Ovary (tissue), 9 donors: ENCODE measurements around the gene CYP2W1. TPM values are rescaled to one million over a fixed set of nuclear protein-coding genes. Genes with fewer than 3 reads are reported as not detected.

Experiments
- DNase-seq, 5 donors: peaks; one replicate each; pipeline ENCODE4 v3.0.0-alpha.2; 2019 to 2020
- H3K27ac ChIP-seq, 2 donors: fragments of 200-600 bp; one replicate each; pipeline versions ENCODE4 v1.5.1 to v1.8.0; 2019 to 2022
- H3K27me3 ChIP-seq: fragments of 200-600 bp; one replicate; pipeline ENCODE4 v1.8.0; 2022
- H3K36me3 ChIP-seq: fragments of 200-600 bp; sonication (generic); one replicate; pipeline ENCODE4 v1.5.1; 2019
- H3K4me1 ChIP-seq: one replicate; pipeline ENCODE4 v1.8.1; 2013; ENCODE audit warnings: mild to moderate bottlenecking, moderate library complexity; ENCODE audit not compliant: insufficient read depth
- H3K4me3 ChIP-seq: fragments of 200-600 bp; sonication (generic); one replicate; pipeline ENCODE4 v1.5.1; 2017
- H3K9me3 ChIP-seq, 2 donors: fragments of 200-600 bp in 1 of 2; sonication (generic) in 1 of 2; one replicate each; pipeline versions ENCODE4 v1.5.1 to v1.8.1; 2013 to 2019; ENCODE audit warnings: mild to moderate bottlenecking in 1 of 2, moderate library complexity in 1 of 2
- EP300 ChIP-seq: sonication (generic); formaldehyde crosslinking; IDR thresholded peaks from one replicate; pipeline ENCODE4 v1.6.1; 2017; ENCODE audit warnings: antibody characterized with exemption
- POLR2A ChIP-seq: fragments of 450-650 bp; IDR thresholded peaks from one replicate; pipeline ENCODE4 v1.6.1; 2017; ENCODE audit warnings: antibody characterized with exemption, mild to moderate bottlenecking, moderate library complexity
- WGBS, 3 donors: extraction: QIAGEN DNeasy Blood & Tissue Kit in 1 of 3; methylation state at CpG; one replicate each; pipeline versions ENCODE4 v1.1.5 to v1.1.7; 2013 to 2017; 5-methylcytosine and 5-hydroxymethylcytosine counted together
- intact Hi-C, 4 donors: fragments of 100-400 bp; cut with DNase I; formaldehyde crosslinking; loops; one replicate each; pipeline versions ENCODE4 v1.11.0 to v1.15.1; 2022 to 2023
- polyA plus RNA-seq, 2 donors: library from polyadenylated mRNA; stranded (reverse); fragments of 200-250 nt in 1 of 2; fragments of 350-450 nt in 1 of 2; fragmentation: Illumina TruSeq in 1 of 2; extraction: RNeasy Lipid Tissue Mini Kit (QIAGEN cat#74804) in 1 of 2; gene quantifications; one replicate each; pipeline ENCODE4 v1.2.3, GENCODE V29; 2013 to 2014
- total RNA-seq, 7 donors: library from RNA; depleted of rRNA in 2 of 7; stranded (reverse); fragments of >200 nt in 2 of 7; fragmentation: NEBNext Ultra II Directional in 3 of 7; extraction: Animal tissue kit (Norgen Biotek cat#: 25700) in 3 of 7; gene quantifications; one replicate each; pipeline versions ENCODE4 v1.1.0 to v1.2.4, GENCODE V29; 2016 to 2023
- TF ChIP-seq, protein P1 (sequence below), 3 donors: fragments of 450-650 bp in 2 of 3; fragments of 200-600 bp in 1 of 3; IDR thresholded peaks; one replicate each; pipeline versions ENCODE4 v1.5.1 to v1.8.0; 2016 to 2022; ENCODE audit warnings: antibody characterized with exemption in 3 of 3, mild to moderate bottlenecking in 1 of 3
- donor health status: DM: no; HTN: no; CAD: no; lungs with moderate emphysema.
- donor health status: DM: no; HTN: no; CAD: no.
- donor health status: Bipolar disorder and iron deficiency.
- donor health status: DM: yes; HTN: yes; CAD: no.
- donor health status: DM: no; HTN: no; CAD: no.
- donor health status: DM: yes; HTN: yes; CAD: no.

Gene CYP2W1
- total and polyA plus RNA-seq, 9 donors, result 0.64 to 5.2 (median 2.7) TPM; not detected in 2

GRCh38 chr7:972676-973309 is 10.2 kb upstream of the CYP2W1 start:
- no peak for DNase-seq
- TF ChIP-seq POLR2A (no peak), EP300 (no peak)
- TF ChIP-seq, protein P1, sequence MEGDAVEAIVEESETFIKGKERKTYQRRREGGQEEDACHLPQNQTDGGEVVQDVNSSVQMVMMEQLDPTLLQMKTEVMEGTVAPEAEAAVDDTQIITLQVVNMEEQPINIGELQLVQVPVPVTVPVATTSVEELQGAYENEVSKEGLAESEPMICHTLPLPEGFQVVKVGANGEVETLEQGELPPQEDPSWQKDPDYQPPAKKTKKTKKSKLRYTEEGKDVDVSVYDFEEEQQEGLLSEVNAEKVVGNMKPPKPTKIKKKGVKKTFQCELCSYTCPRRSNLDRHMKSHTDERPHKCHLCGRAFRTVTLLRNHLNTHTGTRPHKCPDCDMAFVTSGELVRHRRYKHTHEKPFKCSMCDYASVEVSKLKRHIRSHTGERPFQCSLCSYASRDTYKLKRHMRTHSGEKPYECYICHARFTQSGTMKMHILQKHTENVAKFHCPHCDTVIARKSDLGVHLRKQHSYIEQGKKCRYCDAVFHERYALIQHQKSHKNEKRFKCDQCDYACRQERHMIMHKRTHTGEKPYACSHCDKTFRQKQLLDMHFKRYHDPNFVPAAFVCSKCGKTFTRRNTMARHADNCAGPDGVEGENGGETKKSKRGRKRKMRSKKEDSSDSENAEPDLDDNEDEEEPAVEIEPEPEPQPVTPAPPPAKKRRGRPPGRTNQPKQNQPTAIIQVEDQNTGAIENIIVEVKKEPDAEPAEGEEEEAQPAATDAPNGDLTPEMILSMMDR (IDR thresholded peaks at IDR 0.05), result no peak
- no peaks in the 10 kb centered on the region for H3K9me3 ChIP-seq
- no peak overlapping the region for H3K4me3 ChIP-seq
- H3K36me3 ChIP-seq, result no peaks in the 10 kb centered on the region
- H3K27ac ChIP-seq, result no peak overlapping the region
- no peaks in the 10 kb centered on the region for H3K27me3 ChIP-seq
- intact Hi-C loops, result no loop called here
- WGBS, 3 donors, result 50 to 61% (median 52%) methylated on average over 10 of the region's 10 CpGs
- H3K4me1 ChIP-seq, result peaks cover 19% of the 10 kb centered on the region

GRCh38 chr7:973312-973711 is 9.7 kb upstream of the CYP2W1 start:
- 78 to 86% (median 81%) methylated on average over 9 of the region's 9 CpGs for WGBS, 3 donors

DNA sequence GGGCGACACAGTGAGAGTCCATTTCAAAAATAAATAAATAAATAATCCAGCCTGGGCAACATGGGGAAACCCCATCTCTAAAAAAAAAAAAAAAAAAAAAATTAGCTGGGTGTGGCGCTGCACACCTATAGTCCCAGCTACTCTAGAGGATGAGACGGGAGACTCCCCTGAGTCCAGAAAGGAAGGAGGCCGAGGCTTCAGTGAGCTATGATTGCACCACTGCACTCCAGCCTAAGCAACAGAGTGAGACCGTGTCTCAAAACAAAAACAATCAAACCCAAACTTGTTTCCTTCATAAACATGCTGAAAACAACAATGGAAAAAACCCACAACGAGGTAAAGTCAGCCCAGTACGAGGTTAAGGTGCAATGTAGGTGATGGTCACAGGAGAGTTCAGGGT is 8.8 kb upstream of the CYP2W1 start:
- H3K9me3 ChIP-seq, result no peaks in the 10 kb centered on the region
- WGBS, 3 donors, result 29 to 34% (median 31%) methylated on average over 7 of the region's 7 CpGs
- no peak for DNase-seq
- TF ChIP-seq EP300 (no peak), POLR2A (no peak)
- TF ChIP-seq, protein P1 (IDR thresholded peaks at IDR 0.05), result no peak
- peaks cover 19% of the 10 kb centered on the region for H3K4me1 ChIP-seq
- no peaks in the 10 kb centered on the region for H3K36me3 ChIP-seq
- peak overlapping the region; percentile 100 for H3K4me3 ChIP-seq
- H3K27me3 ChIP-seq, result no peaks in the 10 kb centered on the region
- intact Hi-C loops, result no loop called here
- no peak overlapping the region for H3K27ac ChIP-seq

More at GRCh38 chr7:973312-973711, 9.7 kb upstream of the CYP2W1 start:
- DNase-seq, result no peak
- H3K27me3 ChIP-seq, result no peaks in the 10 kb centered on the region
- H3K4me3 ChIP-seq, result no peak overlapping the region
- intact Hi-C loops, result no loop called here
- TF ChIP-seq, protein P1 (IDR thresholded peaks at IDR 0.05), result no peak
- TF ChIP-seq POLR2A (no peak), EP300 (no peak)
- no peak overlapping the region for H3K27ac ChIP-seq
- no peaks in the 10 kb centered on the region for H3K36me3 ChIP-seq
- H3K9me3 ChIP-seq, result no peaks in the 10 kb centered on the region
- H3K4me1 ChIP-seq, result peaks cover 19% of the 10 kb centered on the region

DNA sequence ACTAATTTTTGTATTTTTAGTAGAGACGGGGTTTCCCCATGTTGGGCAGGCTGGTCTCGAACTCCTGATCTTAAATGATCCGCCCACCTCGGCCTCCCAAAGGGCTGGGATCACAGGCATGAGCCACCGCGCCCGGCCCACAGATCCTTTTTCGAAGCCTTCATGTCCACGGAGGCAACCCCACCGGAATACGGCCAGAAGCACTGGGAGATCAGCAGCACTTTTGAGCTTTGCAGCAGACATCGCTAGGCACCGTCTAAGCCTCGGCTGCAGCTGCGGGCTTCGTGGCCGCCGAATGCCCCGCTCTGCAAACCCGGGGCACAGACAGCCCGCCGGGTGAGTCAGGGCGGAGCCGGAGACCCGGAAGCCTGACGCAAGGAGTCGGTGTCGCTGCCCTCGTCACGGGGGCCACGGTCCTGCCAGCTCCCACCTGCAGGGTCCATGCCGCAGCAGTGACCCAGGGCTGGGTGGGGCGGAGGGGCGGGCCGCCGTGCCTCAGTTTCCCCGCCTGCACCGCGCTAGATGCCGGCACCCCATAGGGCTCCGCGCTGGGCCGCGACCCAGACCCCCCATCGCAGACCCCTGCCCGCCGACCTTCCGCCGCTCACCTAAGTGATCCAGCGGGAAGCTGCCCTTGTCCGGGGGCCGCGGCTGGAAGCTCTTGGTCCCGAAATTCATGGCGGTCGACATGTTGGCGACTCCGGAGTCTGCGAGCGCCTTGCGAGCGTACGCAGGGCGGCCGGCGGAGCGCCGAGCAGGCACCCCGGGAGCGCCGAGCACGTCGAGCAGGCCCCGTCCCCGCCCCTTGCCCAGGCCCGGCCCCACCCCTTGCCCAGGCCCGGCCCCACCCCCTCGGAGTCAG is 7.9 kb upstream of the CYP2W1 start, which contains the start of gene COX19:
TSS of gene COX19 (minus strand) at position 730 of the 862 bp plus-strand sequence. CDS start at position 690, 40 bp downstream.
- H3K4me1 ChIP-seq, result peaks cover 19% of the 10 kb centered on the region
- peak within 1 kb of the TSS; percentile 100 for H3K4me3 ChIP-seq
- WGBS, 3 donors, result 0% methylated on average over 60 to 78 of the region's 78 CpGs
- TF ChIP-seq, protein P1 (IDR thresholded peaks at IDR 0.05), result no peak
- TF ChIP-seq POLR2A (peak; percentile 61), EP300 (no peak)
- no peaks in the 10 kb centered on the region for H3K36me3 ChIP-seq
- H3K9me3 ChIP-seq, result no peaks in the 10 kb centered on the region
- H3K27ac ChIP-seq, result peak within 1 kb of the TSS; percentile 23 to 88
- H3K27me3 ChIP-seq, result no peaks in the 10 kb centered on the region
- DNase-seq, result peak; percentile 86 to 94 (median 89)
- intact Hi-C loops, result no loop called here
